GM18507 (cell line): ENCODE results near the gene PNPO.
"Not testable (repeated sequence)": the region's sequence is repeated elsewhere in the genome, so short reads cannot be mapped to it uniquely, and the experiment has no call there.

Experiments used
- DNase-seq: peaks from one replicate; pipeline ENCODE4 v3.0.0; 2011; ENCODE audit warnings: low read depth; ENCODE audit not compliant: insufficient read length; ENCODE audit errors: extremely low spot score
- FAIRE-seq: peaks from 2 replicates; lab custom pipeline; 2011; peaks lifted over from hg19 to GRCh38; lab: Jason Lieb, UNC

The PNPO gene

DNA sequence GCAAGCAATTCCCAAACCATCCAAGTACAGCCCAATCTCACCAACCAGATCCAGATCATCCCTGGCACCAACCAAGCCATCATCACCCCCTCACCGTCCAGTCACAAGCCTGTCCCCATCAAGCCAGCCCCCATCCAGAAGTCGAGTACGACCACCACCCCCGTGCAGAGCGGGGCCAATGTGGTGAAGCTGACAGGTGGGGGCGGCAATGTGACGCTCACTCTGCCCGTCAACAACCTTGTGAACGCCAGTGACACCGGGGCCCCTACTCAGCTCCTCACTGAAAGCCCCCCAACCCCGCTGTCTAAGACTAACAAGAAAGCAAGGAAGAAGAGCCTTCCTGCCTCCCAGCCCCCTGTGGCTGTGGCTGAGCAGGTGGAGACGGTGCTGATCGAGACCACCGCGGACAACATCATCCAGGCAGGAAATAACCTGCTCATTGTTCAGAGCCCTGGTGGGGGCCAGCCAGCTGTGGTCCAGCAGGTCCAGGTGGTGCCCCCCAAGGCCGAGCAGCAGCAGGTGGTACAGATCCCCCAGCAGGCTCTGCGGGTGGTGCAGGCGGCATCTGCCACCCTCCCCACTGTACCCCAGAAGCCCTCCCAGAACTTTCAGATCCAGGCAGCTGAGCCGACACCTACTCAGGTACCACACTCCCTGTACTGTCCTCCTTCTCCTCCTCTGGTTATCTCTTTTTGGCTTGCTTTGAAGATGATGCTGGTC is 24.7 kb upstream of the PNPO start:
- DNase-seq (no peak), FAIRE-seq (no peak)

DNA sequence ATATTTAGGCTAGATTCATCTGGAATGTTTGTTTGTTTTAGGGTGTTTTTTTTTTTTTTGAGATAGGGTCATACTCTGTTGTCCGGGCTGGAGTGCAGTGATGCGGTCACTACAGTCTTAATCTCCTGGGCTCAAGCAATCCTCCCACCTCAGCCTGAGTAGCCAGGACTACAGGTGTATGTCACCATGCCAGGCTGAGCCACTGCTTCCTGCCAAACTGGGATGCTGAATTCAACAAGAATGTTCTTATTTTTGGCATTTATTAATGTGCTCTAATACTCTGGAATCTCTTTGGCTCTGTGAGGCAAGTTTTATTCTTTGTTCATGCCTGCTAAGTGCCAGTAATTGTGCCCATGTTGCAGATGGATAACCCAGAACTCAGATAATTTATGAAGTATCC is 23.8 kb upstream of the PNPO start:
- DNase-seq (no peak), FAIRE-seq (no peak)

DNA sequence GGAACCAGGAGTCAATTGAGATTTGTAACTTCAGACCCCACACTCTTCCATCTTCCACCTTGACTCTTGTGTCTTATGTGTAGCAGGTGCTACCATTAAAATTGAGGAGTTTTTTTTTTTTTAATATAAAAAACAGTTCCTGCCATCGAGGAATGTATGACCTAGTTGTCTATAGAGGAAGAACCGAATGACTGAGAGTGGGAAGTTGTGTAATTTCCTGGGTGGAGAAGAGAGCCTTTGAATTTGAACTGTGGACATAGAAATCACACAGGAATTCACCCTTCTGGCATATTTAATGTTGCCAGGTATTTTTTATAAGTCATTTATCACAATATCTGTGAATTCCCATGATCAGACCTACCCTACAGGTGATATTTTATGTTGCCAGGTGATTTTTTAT is 23.4 kb upstream of the PNPO start:
- no peak for FAIRE-seq
- DNase-seq: no peak

DNA sequence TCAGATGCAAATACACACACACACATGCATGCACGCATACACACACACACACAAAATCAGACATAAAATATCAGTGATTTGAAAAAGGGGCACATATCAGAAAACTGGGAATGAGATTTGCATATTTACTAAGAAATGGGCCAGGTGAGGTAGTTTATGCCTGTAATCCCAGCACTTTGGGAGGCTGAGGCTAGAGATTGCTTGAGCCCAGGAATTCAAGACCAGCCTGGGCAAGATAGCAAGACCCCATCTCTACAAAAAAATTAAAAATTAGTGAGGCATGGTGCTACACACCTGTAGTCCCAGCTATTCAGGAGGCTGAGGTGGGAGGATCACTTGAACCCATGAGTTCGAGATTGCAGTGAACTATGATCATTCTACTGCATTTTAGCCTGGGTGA is 22.4 kb upstream of the PNPO start:
- no peak for DNase-seq
- no peak for FAIRE-seq

DNA sequence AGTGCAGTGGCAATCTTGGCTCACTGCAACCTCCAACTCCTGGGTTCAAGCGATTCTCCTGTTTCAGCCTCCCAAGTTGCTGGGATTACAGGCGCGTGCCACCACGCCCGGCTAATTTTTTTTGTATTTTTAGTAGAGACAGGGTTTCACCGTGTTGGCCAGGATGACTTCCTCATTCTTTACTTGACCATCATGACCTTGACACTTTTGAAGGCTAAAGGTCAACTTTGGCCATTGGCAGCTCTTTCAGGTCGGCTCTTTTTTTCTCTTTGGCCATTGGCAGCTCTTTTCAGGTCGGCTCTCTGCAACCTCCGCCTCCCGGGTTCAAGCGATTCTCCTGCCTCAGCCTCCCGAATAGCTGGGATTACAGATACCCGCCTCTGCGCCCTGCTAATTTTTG is 21.5 kb upstream of the PNPO start:
- DNase-seq, FAIRE-seq: not testable (repeated sequence)

DNA sequence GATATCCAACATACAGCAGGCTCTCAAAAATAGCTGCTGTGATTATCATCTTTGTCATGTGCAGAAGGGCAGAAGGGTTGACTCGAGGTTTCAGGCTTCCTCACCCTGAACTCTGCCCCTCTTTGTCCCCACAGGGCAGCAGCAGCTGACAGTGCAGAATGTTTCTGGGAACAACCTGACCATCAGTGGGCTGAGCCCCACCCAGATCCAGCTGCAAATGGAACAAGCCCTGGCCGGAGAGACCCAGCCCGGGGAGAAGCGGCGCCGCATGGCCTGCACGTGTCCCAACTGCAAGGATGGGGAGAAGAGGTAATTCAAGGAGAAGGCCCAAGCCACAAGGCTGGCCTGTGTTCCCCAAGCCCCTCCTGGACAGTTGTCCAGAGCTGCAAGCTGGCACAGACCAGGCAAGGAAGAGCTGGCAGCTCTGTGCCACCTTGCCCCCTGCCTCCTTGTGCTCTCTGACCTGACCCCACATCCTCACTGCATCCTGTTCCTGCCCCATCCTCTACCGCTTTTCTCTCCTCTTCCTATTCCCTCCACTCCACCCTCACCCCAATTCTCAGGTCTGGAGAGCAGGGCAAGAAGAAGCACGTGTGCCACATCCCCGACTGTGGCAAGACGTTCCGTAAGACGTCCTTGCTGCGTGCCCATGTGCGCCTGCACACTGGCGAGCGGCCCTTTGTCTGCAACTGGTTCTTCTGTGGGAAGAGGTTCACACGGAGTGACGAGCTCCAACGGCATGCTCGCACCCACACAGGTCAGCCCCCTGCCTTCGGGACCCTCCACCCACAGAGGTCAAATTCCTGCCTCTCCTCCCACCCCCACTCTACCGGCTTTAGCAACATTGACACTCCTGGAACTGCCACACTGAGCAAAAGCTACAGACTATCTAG is 16.3 kb upstream of the PNPO start:
- no peak for FAIRE-seq
- DNase-seq: no peak

DNA sequence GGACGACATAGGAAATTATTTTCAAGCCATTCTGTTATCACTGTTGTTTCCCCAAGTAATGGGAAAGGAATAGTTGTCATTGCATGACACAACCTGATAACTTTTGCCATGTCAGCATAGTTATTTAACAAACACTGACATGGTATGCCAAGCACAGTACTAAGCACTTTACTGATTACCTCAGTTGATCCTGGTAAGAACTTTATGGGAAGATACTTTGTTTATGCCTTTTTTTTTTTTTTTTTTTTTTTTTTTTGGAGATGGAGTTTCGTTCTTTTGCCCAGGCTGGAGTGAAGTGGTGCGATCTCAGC is 15.7 kb upstream of the PNPO start:
- no peak for FAIRE-seq

DNA sequence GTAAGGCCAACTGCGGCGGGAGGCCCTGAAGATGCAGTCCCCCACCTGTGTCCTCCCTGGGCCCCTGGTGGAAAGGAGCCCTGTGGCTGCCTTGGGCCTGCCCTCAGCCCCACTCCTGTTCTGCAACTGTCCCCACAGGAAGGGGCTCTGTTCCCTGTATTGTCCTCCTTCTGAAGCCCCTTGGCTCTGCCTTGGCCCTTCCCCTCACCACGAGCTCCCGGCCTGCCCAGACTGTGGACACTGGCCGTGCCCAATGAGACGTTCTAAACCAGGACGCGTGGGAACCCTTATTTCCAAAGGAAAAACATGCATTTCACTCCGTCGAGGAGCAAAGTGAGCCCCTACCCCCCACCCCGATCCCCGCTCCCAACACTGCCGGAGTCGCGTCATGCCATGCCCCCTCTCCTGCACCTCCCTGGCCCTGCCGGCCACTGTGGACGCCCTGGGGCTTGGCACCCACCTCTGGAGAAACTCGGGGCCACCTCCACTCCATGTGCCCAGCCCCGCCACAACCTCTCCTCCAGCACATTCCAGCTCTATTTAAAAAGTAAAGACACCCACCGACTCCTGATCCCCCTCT is 13.5 kb upstream of the PNPO start:
- FAIRE-seq: no peak
- no peak for DNase-seq

More for the DNA sequence above, 15.7 kb upstream of the PNPO start:
- DNase-seq: no peak

DNA sequence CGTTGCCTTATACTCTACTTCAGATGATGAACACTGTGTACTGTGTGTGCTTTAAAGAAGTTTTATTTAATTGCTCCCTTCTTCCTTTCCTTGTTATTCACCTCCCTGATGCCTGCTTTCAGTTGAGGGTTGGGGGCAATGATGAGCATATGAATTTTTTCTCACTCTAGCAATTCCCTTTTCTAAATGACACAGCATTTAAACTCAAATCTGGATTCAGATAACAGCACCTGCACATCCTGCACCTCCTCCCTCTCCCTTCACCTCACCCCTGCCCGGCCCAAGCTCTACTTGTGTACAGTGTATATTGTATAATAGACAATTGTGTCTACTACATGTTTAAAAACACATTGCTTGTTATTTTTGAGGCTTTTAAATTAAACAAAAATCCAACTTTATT is 13.0 kb upstream of the PNPO start:
- FAIRE-seq: no peak
- no peak for DNase-seq

DNA sequence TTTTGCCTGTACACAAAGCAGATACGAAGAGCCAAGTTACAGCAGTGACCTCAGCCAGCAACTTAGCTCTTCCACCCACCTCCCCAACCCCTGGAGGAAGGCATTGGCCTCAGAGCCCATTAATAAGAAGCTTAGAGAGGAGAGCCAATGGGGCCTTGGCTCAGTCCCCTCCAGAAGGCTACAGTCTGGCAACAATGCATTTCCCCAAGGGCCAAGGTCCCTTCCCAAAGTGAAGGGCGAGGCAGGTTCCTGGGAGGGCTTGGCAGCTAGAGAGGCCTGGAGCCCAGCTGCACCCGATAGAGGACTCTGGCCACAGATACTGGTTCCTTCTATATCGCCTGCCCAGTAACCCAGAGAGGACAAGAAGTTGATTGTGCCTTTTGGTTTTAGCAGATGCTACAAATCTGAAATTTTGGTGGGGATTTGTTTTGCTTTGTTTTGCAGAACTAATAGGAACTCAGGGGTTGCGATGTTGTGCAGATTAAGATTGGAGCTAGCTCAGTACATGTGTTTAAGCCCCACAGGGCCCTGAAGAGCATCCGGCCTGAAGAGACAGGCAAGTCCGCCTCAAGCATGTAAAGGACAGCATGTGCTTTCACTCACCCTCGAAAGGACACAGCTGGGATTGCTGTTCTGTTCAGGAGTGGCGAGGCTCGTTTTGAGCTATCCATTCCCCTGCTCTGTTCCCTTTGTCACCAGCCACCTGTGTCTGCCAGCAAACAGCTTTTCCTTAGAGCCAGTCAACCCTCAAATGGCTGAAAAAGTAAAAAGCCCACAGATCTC is 12.0 kb upstream of the PNPO start:
- FAIRE-seq (no peak), DNase-seq (no peak)

DNA sequence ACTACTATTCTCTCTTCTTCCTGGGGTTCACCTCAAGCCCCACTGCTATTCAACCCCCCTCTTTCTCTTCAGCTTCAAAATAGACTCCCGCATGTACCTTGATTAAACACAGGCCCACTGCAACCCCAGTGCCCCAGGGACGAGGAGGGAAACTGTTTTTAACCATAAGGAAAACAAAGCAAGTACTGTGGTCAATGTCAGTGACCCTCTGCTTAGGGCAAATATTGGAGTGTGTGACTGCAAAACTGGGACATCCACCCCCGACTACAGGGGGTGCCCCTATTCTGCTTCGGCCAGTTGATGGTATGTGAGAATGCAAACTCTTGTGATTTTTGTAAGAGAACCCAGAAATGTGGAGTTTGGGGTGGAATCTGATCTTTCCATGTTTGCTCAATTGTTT is 9.5 kb upstream of the PNPO start:
- DNase-seq (no peak), FAIRE-seq (no peak)

DNA sequence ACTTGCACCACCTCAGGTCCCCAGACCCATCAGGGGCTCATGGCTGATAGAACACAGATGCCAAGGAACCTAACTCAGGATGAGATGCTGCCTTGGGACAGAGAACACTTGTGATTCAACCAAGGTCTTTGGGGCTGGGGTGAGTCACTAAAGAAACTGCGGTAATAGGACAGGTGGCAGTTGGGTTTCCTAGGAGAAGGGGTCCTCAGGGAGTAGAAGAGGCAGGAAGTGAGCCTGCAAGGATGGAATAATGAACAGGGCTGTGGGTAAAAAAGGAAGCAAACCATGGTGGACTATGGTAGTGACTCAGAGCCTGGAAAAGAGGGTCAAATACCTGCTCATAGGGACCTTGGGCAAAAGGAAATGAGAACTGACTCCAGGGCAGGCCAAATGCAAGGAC is 6.5 kb upstream of the PNPO start:
- no peak for DNase-seq
- FAIRE-seq: no peak

DNA sequence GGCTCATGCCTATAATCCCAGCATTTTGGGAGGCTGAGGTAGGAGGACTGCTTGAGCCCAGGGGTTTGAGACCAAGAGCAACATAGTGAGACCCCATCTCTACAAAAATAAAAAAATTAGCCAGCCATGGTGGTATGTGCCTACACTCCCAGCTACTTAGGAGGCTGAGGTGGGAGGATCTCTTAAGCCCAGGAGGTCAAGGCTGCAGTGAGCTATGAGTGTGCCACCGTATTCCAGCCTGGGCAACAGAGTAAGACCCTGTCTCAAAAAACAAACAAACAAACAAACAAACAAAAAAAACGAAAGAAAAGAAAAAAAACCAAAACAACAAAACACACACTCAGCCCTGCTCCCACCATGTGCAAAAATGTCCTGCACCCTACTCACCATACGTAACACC is 5.9 kb upstream of the PNPO start:
- FAIRE-seq, DNase-seq: not testable (repeated sequence)

DNA sequence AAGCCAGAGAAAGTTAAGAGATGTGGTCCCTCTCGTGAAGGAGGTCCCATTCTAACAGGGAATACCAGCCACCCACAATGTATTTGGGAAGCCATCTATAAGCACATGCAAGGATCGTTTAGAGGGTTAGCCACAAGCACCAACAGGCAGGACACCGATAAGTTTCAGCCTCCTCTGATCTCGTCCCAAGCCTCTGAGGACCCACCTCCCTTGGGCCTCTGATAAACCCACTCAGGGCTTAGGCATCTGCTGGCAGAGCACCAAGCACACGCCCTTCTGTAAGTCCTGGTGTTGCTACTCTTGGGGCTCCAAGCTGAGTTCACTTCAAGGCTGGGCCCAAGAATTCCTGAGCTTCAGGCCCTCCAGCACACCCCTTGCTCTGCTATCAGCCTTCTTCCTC is 5.4 kb upstream of the PNPO start:
- DNase-seq: no peak
- no peak for FAIRE-seq

DNA sequence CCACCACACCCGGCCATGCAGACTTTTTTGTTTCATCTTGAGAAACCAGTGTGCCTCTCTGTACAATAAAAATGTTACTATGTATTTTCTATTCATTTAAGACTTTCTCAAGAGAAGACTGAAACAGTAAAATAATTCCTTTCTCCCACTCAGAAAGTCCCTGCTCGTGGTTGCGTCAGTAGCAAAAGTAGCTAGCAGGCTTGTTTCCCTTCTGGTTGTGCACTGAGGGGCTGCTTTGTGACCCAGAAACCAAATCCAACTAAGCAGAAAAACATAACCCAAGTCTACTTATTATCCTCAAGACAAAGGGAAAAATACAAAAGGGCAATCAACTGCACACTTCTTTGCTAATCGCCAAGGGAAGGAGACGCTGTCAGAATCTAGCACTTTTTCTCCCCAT is 3.4 kb upstream of the PNPO start:
- no peak for FAIRE-seq
- DNase-seq: no peak

DNA sequence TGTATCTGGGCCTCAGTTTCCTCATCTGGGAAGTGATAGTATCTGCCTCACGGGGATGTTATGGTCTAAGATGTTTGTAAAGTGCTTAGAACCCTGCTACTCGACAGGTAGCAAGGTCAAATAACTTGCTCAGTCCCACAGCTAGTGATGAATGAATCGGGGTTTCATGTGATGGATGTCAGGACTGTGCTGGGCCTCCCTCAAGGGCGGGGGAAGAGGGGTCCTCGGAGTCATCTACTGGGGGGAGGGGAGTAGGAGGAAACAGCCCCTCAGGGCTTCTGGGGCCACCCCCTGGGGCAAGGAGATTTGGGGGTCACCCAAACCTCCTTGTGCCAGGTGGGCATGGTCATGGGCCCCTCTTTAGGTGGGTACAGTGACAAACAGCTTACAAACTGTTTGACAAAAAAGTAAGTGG is 732 bp downstream of the PNPO start:
- no peak for FAIRE-seq
- no peak for DNase-seq

DNA sequence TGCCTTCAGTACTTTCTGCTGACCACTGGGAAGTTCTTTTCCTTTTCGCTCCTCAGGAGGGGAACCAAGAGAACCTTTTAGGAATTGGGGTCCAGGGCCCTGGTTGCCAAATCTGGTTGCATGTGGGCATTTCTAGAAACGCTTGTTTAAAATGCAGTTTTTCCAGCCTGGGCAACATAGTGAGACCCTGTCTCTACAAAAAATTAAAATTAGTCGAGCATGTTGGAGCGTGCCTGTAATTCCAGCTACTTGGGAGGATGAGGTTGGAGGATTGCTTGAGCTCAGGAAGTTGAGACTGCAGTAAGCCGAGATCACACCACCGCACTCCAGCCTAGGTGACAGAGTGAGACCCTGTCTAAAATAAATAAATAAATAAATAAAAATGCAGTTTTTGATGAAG is 1.2 kb downstream of the PNPO start:
- DNase-seq: no peak
- FAIRE-seq: no peak

DNA sequence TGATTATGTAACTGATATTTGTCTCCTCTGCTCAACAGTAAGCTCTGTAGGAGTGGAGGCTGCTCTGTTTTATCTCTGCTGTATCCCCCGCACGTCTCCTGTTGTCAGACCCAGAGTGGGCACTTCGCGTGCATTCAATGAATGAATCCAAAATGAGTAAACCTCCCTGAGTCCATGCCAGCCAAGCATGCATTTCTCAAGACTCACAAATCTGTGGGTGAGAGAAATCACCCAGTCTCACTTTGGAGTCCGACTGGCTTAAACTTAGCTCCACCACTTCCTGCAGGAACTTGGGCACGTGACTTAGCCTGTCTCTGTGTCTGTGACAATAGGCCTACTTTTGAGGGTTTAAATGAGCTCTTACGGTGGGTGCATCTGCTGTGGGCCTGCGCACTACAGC is 3.7 kb downstream of the PNPO start:
- FAIRE-seq (no peak), DNase-seq (no peak)

DNA sequence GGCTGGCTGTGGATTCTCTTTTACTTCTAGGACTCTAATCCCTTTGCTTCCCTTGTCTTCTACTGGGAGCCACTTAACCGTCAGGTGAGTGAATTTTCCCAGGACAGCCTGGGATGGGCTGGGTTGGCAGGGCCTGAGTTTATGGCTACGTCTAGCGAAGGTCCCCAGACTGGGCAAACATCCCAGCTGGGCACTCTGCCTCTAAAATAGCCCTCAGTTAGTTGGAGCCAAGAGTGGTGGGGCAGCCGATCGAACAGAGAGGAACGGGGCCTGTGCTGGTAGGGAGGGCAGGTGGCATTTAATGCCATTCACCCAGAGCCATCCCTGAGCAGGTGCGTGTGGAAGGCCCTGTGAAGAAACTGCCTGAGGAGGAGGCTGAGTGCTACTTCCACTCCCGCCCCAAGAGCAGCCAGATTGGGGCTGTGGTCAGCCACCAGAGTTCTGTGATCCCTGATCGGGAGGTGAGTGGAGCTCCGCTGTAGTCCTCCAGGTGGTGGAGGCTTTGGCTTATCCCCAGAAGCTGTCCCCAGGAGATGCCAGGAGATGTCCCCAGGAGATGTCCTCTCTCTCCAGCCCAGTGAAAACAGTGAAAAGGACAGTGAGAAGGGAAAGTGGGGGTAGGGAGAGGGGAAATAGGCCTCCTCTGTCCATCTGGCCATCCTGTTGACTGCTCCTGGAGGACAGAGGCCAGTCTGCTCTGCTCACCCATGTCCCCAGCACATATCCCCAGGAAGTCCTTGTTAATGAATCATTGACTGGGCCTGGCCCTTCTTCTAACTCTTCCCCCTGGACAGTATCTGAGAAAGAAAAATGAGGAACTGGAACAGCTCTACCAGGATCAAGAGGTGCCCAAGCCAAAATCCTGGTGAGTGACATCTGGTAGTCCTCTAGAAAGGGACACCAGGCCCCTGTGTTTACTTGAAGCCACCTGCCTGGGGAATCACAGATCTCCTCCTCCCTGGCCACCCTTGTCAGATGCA is 4.4 kb downstream of the PNPO start:
- FAIRE-seq: no peak

More for the DNA sequence above, 4.4 kb downstream of the PNPO start:
- no peak for DNase-seq
